B cell (primary cell): Measurements from ENCODE around the gene UNC119B. TPM values are rescaled to one million over a fixed set of nuclear protein-coding genes. Genes with fewer than 3 reads are reported as not detected.

Source experiments
- ATAC-seq: fragments of 200-7000 bp; cut with Tn5 transposase; one replicate; pipeline ENCODE4 v1.10.0; 2021; ENCODE audit warnings: low read depth, mild to moderate bottlenecking, moderate number of reproducible peaks, moderate library complexity
- CTCF ChIA-PET: fragments of 350-600 bp; sonication (Branson Sonifier 250); formaldehyde crosslinking; loops from one replicate; lab custom pipeline; 2021; ENCODE audit warnings: antibody characterized with exemption, inconsistent platforms; lab: Charles Lee
- POLR2A ChIA-PET: fragments of 350-600 bp; sonication (Branson Sonifier 250); formaldehyde crosslinking; loops from one replicate; lab custom pipeline; 2021; ENCODE audit warnings: antibody characterized with exemption; lab: Charles Lee
- DNase-seq: peaks from one replicate; pipeline ENCODE4 v3.0.0; 2013
- H2AFZ ChIP-seq: 2 replicates; pipeline ENCODE4 v1.6.1; 2012; ENCODE audit warnings: mild to moderate bottlenecking, low read depth, low read length; ENCODE audit not compliant: insufficient read depth, poor library complexity, severe bottlenecking
- H3K27ac ChIP-seq, 2 donors: 1 replicate in 1 of 2; 2 replicates in 1 of 2; pipeline ENCODE4 v1.5.1; 2012 to 2013; ENCODE audit warnings: low read length in 2 of 2, mild to moderate bottlenecking in 2 of 2, moderate library complexity in 1 of 2
- H3K27me3 ChIP-seq, 4 experiments: fragments of 200-600 bp in 1 of 4; sonication (generic) in 1 of 4; replicated peaks in 1 of 4; 1 replicate in 2 of 4; 2 replicates in 2 of 4; pipeline versions ENCODE4 v1.6.1 to v1.7.0; 2013 to 2016; ENCODE audit warnings: low read length in 3 of 4, mild to moderate bottlenecking in 2 of 4, mixed read lengths in 1 of 4, moderate library complexity in 1 of 4; ENCODE audit not compliant: insufficient read depth in 4 of 4, control insufficient read depth in 3 of 4; ENCODE audit errors: control extremely low read depth in 1 of 4
- H3K36me3 ChIP-seq, 2 experiments: replicated peaks in 1 of 2; 1 replicate in 1 of 2; 2 replicates in 1 of 2; pipeline versions ENCODE4 v1.6.1 to v1.7.1; 2013; ENCODE audit warnings: low read length in 1 of 2; ENCODE audit not compliant: insufficient read depth in 2 of 2, control insufficient read depth in 1 of 2; ENCODE audit errors: control extremely low read depth in 1 of 2, extremely low read depth in 1 of 2
- H3K4me1 ChIP-seq, 2 donors: fragments of 200-600 bp in 1 of 2; sonication (generic) in 1 of 2; 1 replicate in 1 of 2; 2 replicates in 1 of 2; pipeline versions ENCODE4 v1.5.1 to v1.6.1; 2013 to 2017; ENCODE audit warnings: low read length in 2 of 2; ENCODE audit not compliant: control insufficient read depth in 2 of 2, insufficient read depth in 2 of 2
- H3K4me2 ChIP-seq: replicated peaks from 2 replicates; pipeline ENCODE3; 2012; ENCODE audit warnings: mild to moderate bottlenecking, low read depth, low read length; ENCODE audit not compliant: poor library complexity, severe bottlenecking
- H3K4me3 ChIP-seq, 5 experiments: fragments of 200-600 bp in 1 of 5; sonication (generic) in 1 of 5; 1 replicate in 3 of 5; 2 replicates in 2 of 5; pipeline versions ENCODE4 v1.5.1 to v1.7.0; 2011 to 2016; ENCODE audit warnings: low read length in 4 of 5, mild to moderate bottlenecking in 4 of 5, low read depth in 2 of 5, control low read depth in 1 of 5, moderate library complexity in 1 of 5; ENCODE audit not compliant: insufficient read depth in 1 of 5; ENCODE audit errors: control extremely low read depth in 1 of 5, extremely low read depth in 1 of 5
- H3K79me2 ChIP-seq: fragments of 200-600 bp; sonication (generic); one replicate; pipeline ENCODE4 v1.6.0; 2016; ENCODE audit warnings: low read length; ENCODE audit not compliant: control insufficient read depth, insufficient read depth
- H3K9ac ChIP-seq: fragments of 200-600 bp; sonication (generic); 2 replicates; pipeline ENCODE4 v1.6.1; 2017; ENCODE audit warnings: mild to moderate bottlenecking, low read length, moderate library complexity
- H3K9me3 ChIP-seq, 3 donors: one replicate each; pipeline versions ENCODE4 v1.6.1 to v1.7.1; 2013; ENCODE audit warnings: low read length in 2 of 3; ENCODE audit not compliant: control insufficient read depth in 2 of 3, insufficient read depth in 1 of 3; ENCODE audit errors: control extremely low read depth in 1 of 3
- H4K20me1 ChIP-seq: 2 replicates; pipeline ENCODE4 v1.6.0; 2012; ENCODE audit warnings: mild to moderate bottlenecking, low read length; ENCODE audit not compliant: insufficient read depth, control insufficient read depth, poor library complexity, severe bottlenecking
- H3K27ac Mint-ChIP-seq: one replicate; pipeline ENCODE4 v1.8.0; 2021; ENCODE audit warnings: mixed read lengths
- H3K27me3 Mint-ChIP-seq: one replicate; pipeline ENCODE4 v1.8.0; 2021; ENCODE audit warnings: mixed read lengths
- H3K4me1 Mint-ChIP-seq: one replicate; pipeline ENCODE4 v1.8.0; 2021; ENCODE audit warnings: mixed read lengths
- H3K4me3 Mint-ChIP-seq: one replicate; pipeline ENCODE4 v1.8.0; 2021; ENCODE audit warnings: mixed read lengths
- H3K9me3 Mint-ChIP-seq: one replicate; pipeline ENCODE4 v1.8.0; 2022; ENCODE audit warnings: mixed read lengths; ENCODE audit not compliant: insufficient read depth
- EZH2 ChIP-seq: IDR thresholded peaks from 2 replicates; pipeline ENCODE4 v1.6.1; 2012; ENCODE audit warnings: borderline replicate concordance, low read depth, mild to moderate bottlenecking, moderate library complexity, low read length; ENCODE audit not compliant: insufficient read depth, poor library complexity, severe bottlenecking
- WGBS: methylation state at CpG from one replicate; pipeline ENCODE4 v1.1.5; 2013; ENCODE audit warnings: missing lambda C conversion rate; ENCODE audit not compliant: insufficient coverage; 5-methylcytosine and 5-hydroxymethylcytosine counted together
- intact Hi-C: fragments of 100-400 bp; cut with micrococcal nuclease; formaldehyde crosslinking; loops from one replicate; pipeline ENCODE4 v1.10.0; 2022
- polyA plus RNA-seq: library from polyadenylated mRNA; depleted of rRNA; stranded (reverse); fragments of >200 nt; gene quantifications from 2 replicates; pipeline ENCODE4 v1.2.3, GENCODE V29; 2012
- total RNA-seq, 2 donors: library from RNA; stranded (reverse); fragments of 120-200 nt in 1 of 2; gene quantifications; 1 replicate in 1 of 2; 2 replicates in 1 of 2; pipeline versions ENCODE4 v1.2.3 to v1.2.4, GENCODE V29; 2013 to 2022
- TF ChIP-seq, protein P1 (sequence below): fragments of 200-600 bp; IDR thresholded peaks from one replicate; pipeline ENCODE4 v1.8.0; 2022; ENCODE audit warnings: antibody characterized with exemption, mild to moderate bottlenecking

The UNC119B gene
- total and polyA plus RNA-seq, 2 donors (not counting 1 experiment from before 2014, with no cell fraction given), result 7.2 to 22.7 TPM

DNA sequence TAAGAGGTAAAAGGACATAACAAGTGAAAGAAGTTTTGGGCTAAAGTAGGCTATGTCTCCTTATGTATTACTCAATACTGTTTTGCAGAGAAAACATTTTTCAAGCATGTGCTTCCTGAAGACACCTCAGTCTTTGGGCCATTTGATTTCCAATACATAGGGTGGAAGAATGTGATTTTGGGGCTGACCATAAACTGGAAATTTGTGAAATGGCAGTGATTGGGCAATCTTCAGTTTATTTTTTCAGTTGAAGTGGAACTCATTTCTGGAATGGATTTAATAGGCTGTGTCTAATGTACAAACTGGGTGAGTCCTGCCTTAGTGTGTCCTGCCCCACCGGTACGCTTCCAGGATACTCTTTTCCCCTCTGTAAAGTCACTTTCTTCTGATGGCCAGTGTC, 12.5 kb downstream of the UNC119B start:
- Histone ChIP-seq H3K27ac (no peak overlapping the region), H3K9ac (no peak overlapping the region), H2AFZ (no peak overlapping the region), H4K20me1 (peaks cover 44% of the 10 kb centered on the region), H3K4me2 (no peak overlapping the region), H3K4me3 (no peak overlapping the region), H3K36me3 (peaks cover 1 to 33% of the 10 kb centered on the region in 2 experiments), H3K79me2 (peaks cover 7% of the 10 kb centered on the region), H3K27me3 (no peaks in the 10 kb centered on the region), H3K9me3 (no peaks in the 10 kb centered on the region), H3K4me1 (peaks cover 28 to 30% of the 10 kb centered on the region in 2 donors)
- no peaks in the 10 kb centered on the region for H3K9me3 Mint-ChIP-seq
- H3K4me3 Mint-ChIP-seq, result no peak overlapping the region
- H3K4me1 Mint-ChIP-seq, result peaks cover 37% of the 10 kb centered on the region
- WGBS, result no CpG with 5 or more reads among the region's 2 CpGs
- DNase-seq, result no peak
- intact Hi-C loops, result no loop called here
- no peak overlapping the region for H3K27ac Mint-ChIP-seq
- H3K27me3 Mint-ChIP-seq, result no peaks in the 10 kb centered on the region
- ChIA-PET CTCF (no interaction called here), POLR2A (no interaction called here)
- no peak for ATAC-seq
- TF ChIP-seq, protein P1, sequence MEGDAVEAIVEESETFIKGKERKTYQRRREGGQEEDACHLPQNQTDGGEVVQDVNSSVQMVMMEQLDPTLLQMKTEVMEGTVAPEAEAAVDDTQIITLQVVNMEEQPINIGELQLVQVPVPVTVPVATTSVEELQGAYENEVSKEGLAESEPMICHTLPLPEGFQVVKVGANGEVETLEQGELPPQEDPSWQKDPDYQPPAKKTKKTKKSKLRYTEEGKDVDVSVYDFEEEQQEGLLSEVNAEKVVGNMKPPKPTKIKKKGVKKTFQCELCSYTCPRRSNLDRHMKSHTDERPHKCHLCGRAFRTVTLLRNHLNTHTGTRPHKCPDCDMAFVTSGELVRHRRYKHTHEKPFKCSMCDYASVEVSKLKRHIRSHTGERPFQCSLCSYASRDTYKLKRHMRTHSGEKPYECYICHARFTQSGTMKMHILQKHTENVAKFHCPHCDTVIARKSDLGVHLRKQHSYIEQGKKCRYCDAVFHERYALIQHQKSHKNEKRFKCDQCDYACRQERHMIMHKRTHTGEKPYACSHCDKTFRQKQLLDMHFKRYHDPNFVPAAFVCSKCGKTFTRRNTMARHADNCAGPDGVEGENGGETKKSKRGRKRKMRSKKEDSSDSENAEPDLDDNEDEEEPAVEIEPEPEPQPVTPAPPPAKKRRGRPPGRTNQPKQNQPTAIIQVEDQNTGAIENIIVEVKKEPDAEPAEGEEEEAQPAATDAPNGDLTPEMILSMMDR, result no peak
- TF ChIP-seq EZH2, result no peak

DNA sequence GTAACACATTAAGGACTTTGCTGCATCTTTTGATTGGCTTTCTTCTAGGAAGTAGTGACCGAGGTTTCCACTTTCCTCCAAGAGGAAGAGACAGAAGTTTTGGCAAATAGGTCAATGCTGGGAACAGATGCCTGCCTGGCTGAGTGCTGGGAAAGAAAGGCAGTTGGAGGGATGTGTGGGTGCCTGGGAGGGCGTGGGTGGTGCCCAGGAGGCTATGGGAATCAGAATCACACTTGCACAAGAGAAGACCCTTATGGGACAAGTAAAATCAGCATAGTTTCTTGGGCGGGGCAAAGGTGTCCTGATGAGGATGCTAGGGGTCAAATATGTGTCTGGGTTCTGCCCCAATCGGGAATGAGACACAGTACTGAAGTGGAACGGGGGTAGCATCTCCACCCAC, 14.5 kb downstream of the UNC119B start:
- H4K20me1 ChIP-seq, result peaks cover 38% of the 10 kb centered on the region
- Mint-ChIP-seq H3K27ac (no peak overlapping the region), H3K4me3 (peak overlapping the region; percentile 90), H3K4me1 (peaks cover 37% of the 10 kb centered on the region), H3K27me3 (no peaks in the 10 kb centered on the region), H3K9me3 (no peaks in the 10 kb centered on the region)
- ATAC-seq (no peak), DNase-seq (no peak)
- peaks cover 7% of the 10 kb centered on the region for H3K79me2 ChIP-seq
- peaks cover 28 to 30% of the 10 kb centered on the region in 2 donors for H3K4me1 ChIP-seq
- H3K9ac ChIP-seq, result no peak overlapping the region
- H3K27me3 ChIP-seq, result no peaks in the 10 kb centered on the region
- H3K4me3 ChIP-seq, result no peak overlapping the region
- no peak overlapping the region for H3K27ac ChIP-seq
- H2AFZ ChIP-seq, result no peak overlapping the region
- WGBS, result 87% methylated on average over 4 of the region's 5 CpGs
- ChIA-PET POLR2A (no interaction called here), CTCF (interaction anchor here (1.4 to 1.5 kb wide), 2 partner anchors 10 to 78 kb away, joined by 4 to 10 read pairs; no protein-coding TSS in a partner anchor)
- TF ChIP-seq, protein P1, result no peak
- no peak for TF ChIP-seq EZH2
- peak overlapping the region; percentile 92 for H3K4me2 ChIP-seq
- intact Hi-C loops, result loop anchor here (1.0 to 5.0 kb wide), 6 partner anchors 10 to 178 kb away; partner anchors contain the start of genes POP5, SPPL3 and UNC119B
- no peaks in the 10 kb centered on the region for H3K9me3 ChIP-seq
- peaks cover 0 to 18% of the 10 kb centered on the region in 2 experiments for H3K36me3 ChIP-seq
